HT-29 (cell line): ENCODE data around the gene CELA2B. TPM values are rescaled to one million over a fixed set of nuclear protein-coding genes. Genes with fewer than 3 reads are reported as not detected.

Experiments
- DNase-seq: peaks from one replicate; pipeline ENCODE4 v3.0.0-alpha.2; 2015; ENCODE audit warnings: low spot score
- total RNA-seq: library from RNA; depleted of rRNA; stranded (reverse); fragments of >200 nt; shearing (Covaris generic); gene quantifications from 2 replicates; pipeline ENCODE4 v1.2.3, GENCODE V29; 2014; rRNA removed

Gene CELA2B
- total RNA-seq, 1 experiment from 2014 or later, result not detected

DNA sequence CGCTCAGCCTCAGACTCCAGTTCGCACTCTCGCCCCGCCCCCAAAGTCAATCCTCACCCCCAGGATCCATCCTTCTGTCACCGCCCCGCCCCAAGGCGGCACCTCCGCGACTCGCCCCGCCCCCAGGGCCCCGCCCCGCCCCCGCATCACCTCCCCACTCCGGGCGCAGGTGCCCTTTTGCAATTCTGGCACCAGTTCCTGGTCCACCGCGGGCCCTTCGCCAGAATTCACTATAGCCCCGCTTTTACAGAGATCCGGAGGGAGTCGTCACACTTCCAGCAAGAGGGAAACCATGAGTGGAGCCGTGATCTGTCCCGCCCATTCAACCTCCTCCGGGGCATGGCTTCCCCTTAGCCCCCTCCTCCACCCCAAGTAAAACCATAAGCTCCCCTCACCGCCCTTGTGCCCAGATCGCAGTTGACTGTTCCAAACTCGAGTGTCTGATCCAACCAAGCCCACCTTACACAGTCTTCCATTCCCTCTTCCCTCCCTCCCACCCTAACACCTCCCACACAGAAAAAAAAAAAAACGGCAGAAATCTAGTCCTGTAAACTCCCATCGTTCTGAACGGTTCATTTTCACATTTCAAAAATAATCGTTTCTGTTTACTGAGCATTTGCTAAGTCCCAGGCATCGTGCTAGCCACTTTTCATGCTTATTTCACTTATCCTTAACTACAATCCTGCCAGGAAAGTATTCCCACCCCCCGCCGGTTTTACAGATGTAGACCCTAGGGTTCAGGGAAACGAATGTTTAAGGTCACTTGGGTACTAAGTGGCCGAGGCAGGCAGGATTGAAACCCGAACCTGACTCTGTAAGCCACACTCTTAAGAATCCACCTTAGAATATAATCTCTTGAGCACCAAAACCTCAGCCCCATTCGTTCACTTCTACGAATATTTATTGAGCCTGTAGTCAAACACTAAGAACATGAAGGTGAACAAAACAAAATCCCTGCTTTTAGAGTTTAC, 49.4 kb downstream of the CELA2B start:
- DNase-seq, result peak; percentile 54

DNA sequence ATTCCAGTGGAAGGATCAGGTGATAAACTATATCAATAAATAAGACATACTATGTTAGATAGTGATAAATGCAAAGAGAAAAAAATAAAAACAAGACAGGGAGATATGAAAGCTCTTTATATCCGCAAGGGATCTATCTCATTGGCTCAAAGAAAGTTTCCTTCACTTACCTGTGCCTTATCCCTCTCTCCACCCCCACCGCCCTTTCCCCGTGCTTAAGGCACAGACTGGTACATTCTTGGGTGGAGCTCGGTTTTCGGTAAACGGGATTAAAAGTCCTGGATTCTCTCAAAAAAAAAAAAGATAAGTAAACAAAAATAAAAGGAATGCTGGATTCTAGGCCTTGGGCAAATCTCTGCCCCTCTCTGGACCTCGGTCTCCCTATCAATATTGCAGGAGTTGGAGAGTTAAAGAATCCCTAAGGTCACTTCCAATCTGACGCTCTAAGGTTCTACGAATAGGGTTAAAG, 50.2 kb downstream of the CELA2B start:
- no peak for DNase-seq

DNA sequence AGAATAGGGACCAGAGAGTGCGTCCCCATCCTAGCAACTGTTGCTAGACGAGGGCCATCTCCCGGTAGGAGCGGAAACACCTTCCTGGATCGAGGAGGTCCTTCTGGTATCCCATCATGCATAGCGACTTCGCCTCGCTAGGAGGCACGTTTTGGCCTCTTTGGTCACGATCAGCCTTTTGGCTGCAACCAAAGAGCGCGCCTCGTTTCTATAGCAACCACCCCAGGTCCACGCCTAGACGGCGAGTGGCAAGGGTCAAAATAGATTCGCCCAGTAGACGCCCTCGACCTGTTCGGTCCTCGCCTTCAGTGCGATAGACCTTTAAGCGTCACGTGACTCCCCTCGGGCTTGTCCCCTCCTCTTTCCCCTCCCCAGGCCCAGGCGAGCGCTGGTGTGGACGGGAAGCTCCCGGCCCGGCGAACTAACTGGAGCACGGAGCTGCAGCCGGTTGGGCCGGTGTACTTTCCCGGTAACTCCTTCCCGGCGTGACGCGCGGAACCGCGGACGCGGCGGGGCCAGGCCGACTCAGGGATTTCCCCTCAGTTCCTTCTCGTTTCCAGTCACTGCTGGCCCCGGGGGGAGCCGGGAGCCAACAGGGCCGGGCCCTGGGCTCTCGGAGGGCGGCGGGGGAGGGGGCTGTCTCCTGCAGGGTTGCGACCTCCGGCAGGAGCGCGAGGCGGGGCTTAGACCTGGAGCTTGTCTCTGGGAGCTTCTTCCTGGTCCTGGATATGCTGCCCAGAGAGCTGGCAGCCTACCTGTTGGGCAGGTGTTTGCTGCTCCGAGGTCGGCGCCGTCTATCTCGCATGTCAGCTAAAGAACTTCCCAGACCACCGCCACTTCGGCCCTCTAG, 50.8 kb downstream of the CELA2B start, which contains the start of gene DNAJC16:
TSS of gene DNAJC16 (plus strand) at position 359 of the 850 bp plus-strand sequence. CDS start 2,258 bp downstream, outside the sequence.
- DNase-seq, result peak; percentile 99

DNA sequence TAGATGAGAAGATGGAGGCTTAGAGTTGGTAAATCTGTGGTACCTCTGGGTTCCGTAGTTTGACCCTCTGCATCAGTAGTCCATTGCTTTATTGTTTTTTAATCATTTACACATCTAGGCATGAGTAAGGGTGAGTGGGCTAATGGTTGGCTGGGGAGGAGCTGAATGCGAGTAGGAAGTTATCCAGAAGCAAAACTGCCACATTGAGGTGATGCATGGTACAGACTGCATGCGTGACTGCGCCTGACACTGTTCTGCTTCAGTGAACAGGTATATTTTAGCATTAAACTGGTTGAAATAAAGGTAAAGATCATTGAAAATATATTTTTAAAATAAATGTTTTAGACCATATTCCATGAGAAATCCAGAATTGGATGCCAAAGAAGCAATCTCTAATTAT, 55.1 kb downstream of the CELA2B start:
- no peak for DNase-seq

DNA sequence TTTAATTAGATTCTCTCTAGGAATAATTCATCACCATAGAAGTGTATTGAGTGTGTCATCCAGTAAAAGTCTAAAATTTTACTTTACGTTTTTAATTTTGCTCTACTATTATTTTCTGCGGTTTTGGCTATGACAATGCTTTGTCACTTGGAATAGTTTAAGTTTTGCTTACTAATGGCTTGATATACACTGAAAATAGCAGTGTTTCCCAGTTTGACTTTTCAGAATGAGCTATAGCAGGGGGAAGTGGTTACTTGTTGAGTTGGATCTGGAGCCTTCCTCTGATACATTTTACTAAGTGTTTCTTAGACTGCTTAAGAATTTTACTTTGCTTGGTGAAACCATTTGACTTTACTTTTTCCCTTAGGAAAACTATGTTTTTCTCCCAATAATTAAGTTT, 55.8 kb downstream of the CELA2B start:
- no peak for DNase-seq

DNA sequence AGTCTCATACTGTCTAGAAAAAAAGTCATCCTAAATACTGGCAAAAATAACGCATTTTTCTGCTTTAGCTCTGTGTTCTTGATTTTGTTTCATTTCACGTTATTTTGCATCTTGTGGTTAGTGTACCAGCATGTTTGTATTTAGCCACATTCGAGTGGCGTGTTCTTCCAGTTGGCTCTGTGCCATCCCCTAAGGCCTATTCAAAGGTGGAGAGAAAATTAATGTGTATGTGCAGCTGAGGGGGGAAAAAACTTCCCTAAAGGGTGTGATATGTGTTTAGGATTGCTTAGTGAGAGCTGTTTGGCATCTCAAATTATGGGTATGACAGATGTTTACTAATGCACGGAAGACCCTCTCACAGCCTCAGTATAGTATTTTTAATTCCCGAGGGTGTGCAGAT, 62.9 kb downstream of the CELA2B start:
- no peak for DNase-seq

DNA sequence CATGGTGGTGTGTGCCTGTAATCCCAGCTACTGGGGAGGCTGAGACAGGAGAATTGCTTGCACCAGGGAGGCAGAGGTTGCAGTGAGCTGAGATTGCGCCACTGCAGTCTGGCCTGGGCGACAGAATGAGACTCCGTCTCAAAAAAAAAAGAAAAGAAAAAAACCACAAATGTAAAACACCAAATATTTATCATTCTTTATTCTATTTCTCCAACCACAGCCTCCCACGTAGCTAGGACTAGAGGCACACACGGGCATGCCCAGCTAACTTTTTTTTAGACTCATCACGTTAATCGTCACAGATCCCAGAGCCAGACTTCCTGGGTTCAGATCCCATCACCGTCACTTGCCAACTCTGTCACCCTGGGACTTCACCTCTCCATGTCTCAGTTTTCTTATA, 64.3 kb downstream of the CELA2B start:
- no peak for DNase-seq

Other genes with a start within 250 kb of the CELA2B start
- gene FHAD1, start 228.9 kb upstream of the CELA2B start, total RNA-seq, result 0.15 and 0.63 TPM in 2 replicates
- gene EFHD2, start 66.2 kb upstream of the CELA2B start, total RNA-seq, result 193 and 199 TPM in 2 replicates
- not detected in 2 replicates for gene CTRC, start 37.7 kb upstream of the CELA2B start, total RNA-seq
- not detected in 2 replicates for gene CELA2A, start 19.4 kb upstream of the CELA2B start, total RNA-seq
- 15.7 and 18.0 TPM in 2 replicates for gene CASP9, start 48.1 kb downstream of the CELA2B start, total RNA-seq
- gene DNAJC16, start 50.7 kb downstream of the CELA2B start, total RNA-seq, result 4.8 and 9.3 TPM in 2 replicates
- gene AGMAT, start 108.9 kb downstream of the CELA2B start, total RNA-seq, result 52.1 and 62.5 TPM in 2 replicates
- 18.7 and 31.1 TPM in 2 replicates for gene DDI2, start 141.4 kb downstream of the CELA2B start, total RNA-seq
- 26.6 and 29.4 TPM in 2 replicates for gene PLEKHM2, start 208.2 kb downstream of the CELA2B start, total RNA-seq